ENCODE results near the gene KRTAP5-1.
"Not testable (repeated sequence)": the region's sequence is repeated elsewhere in the genome, so short reads cannot be mapped to it uniquely, and the experiment has no call there.

Gene KRTAP5-1

DNA sequence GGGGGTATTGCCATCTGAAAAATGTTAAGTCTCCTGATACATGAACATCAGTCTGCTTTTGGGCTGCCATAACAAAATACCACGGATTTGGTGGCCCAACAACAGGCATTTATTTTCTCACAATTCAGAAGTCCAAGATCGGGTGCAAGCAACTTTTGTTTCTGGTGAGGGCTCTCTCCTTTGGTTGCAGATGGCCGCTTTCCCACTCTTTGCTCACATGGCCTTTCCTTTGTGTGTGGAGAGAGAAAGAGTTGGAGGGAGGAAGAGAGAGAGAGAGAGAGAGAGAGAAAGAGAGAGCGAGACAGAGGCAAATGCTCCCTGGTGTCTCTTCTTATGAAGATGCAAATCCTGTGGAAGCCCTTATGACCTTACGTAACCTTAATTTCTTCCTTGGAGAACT, 15.5 kb upstream of the KRTAP5-1 start:
- DNase-seq, result no peak

DNA sequence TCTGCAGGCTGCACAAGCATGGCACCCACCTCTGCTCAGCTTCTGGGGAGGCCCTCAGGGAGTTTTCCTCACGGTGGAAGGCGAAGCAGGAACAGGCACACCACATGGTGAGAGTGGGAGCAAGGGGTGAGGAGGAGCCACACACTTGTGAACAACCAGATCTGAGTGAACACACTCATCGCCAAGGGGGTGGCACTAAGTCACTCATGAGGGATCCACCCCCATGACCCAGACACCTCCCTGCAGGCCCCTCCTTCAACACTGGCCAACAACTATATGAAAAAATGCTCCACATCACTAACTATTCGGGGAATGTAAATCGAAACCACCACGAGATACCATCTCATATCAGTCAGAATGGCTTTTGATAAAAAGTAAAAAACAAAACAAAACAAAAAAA, 13.7 kb upstream of the KRTAP5-1 start:
- DNase-seq, result no peak

DNA sequence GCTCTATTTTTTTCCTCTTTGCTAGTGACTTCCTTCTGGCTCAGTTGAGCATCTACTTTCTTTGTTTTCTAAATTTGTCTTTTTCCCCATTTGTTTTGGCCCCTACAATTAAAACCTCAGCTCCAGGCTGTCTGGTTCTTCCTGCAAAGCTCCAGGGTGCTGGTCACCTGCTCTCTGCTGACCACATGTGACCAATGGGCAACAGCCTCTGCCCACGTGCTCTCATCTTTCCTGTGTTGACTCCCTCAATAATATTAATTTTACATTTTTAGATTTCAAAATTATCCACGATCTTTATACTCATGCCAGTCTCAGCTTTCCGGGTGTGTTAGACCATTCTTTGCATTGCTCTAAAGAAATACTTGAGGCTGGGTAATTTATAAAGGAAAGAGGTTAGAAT, 13.3 kb upstream of the KRTAP5-1 start:
- not testable (repeated sequence) for DNase-seq

DNA sequence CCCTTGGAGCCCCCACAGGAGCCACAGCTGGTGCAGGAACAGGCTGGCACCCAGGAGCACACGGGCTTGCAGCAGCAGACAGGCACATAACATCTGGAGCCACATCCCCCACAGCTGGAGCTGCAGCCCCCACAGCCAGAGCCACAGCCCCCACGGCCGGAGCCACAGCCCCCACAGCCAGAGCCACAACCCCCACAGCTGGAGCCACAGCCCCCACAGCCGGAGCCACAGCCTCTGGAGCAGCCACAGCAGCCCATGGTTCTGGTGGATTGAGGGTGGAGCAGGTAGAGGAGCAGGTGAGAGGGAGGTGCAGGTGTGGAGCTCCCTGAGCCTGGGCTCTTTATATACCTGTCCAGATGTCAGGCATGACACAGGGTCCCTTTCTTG, 12.9 kb upstream of the KRTAP5-1 start, which contains the start of gene KRTAP5-2:
Gene KRTAP5-2, minus strand, starts transcription at position 301 of the 387 bp plus-strand sequence. Its CDS starts 44 bp downstream, at position 257.
- DNase-seq, result no peak

DNA sequence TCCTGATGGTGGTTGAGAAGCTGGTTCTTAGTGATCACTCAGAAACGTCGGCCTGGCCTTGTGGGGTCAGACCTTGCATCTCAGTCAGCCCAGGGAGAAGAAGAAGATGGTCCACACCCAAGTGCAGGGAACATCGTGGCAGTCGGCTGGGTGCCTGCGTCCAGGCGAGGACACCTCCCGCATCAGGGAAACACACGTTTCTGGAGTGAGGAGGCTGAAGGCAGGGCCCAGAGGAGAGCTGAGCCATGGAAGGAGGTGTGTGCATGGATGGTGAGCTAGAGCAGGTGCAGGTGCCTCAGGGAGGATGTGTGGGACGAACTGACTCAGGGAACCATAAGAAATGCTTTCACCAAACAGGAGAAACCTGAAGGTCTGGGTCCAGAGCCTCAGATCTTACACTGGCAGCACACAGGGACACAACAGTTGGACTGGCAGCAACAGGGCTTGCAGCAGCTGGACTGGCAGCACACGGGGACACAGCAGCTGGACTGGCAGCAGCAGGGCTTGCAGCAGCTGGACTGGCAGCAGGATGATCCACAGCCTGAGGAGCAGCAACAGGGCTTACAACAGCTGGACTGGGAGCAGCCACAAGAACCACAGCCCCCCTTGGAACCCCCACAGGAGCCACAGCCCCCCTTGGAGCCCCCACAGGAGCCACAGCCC, 12.4 kb upstream of the KRTAP5-1 start:
- DNase-seq, result no peak

DNA sequence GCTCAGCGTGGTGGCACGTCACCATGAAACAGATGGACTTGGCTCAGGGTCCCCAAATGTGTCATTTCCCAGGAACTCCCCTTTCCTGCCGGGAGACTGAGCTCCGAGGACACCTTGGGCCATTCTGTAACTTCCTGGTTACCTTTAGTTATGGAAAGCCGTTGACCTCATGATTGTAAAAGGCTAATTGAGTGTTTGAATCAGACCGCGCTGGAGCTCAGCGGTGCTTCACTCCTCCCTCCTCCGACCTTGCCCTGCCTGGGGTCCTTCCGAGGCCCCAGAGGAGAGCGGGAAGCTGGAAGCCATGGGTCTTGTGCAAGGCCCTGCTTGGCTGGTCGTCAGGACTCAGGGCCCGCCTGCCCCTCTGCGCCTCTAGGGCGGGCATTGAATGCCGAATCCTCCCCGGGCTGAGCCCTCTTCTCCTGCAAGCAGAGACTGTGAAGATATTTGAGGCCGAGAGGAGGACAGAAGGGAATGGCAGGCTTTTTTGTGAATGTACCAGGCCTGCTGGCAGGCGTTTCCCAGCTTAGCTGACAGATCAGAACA, 11.6 kb upstream of the KRTAP5-1 start:
- not testable (repeated sequence) for DNase-seq

DNA sequence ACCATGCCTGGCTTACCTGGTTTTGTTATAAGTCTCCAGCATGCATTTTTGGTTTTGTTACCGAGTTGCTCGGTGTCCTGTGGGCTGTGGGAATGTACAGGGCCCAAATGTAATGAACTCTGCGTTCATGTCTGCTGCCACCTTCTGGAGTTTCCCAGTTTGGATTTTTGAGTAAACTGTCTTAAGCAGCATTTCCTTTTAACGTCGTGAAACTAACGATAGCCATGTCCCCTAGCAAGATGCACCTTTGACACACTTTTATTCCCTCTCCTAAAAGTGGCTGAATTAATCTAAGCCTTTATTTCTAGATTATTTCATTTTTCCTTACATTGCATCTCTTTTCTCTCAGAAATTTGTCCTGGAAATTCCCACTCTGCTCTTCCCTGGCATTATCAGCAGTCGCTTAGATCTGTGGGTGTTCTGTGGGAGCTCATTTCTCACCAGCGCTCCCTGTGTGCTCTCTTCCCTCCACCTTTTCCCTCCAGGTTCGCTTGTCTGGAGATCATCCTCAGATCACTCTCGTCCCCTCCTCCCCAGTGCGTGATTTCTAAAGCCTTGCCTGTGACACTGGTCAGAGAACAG, 11.0 kb upstream of the KRTAP5-1 start:
- not testable (repeated sequence) for DNase-seq

DNA sequence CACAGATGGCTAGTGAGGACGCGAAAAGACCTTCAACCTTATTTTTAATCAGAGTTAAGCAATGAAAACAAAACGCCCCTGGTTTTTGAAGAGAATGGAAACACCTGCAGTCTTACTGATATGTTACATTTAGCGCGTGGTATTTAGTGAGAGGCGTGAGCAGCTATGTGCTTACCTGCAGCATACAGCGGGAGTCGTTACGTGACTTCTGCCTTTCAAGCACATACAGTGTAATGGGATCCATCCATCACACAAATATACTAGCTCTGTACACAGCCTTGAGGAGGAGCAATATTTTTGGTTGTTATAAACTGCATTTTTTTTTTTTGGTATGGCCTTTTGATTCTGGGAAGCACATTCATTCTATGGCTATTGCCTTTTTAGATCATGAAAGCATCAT, 7.5 kb upstream of the KRTAP5-1 start:
- DNase-seq, result peak; percentile 25

DNA sequence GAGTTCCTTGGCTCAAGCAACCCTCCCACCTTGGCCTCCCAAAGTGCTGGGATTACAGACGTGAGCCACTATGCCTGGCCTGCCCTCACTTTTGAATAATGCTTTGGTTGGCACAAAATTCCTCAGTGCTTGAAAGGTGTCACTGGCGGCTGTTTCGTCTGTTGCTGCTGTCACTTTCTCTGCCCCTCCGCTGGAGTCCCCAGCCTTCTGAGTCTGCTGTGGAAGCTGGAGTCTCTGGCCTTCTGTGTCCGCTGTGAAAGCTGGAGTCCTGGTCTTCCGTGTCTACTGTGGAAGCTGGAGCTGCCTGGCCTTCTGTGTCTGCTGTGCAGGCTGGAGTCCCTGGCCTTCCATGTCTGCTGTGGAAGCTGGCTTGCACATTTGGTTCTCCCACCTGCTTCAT, 4.9 kb upstream of the KRTAP5-1 start:
- DNase-seq, result no peak

DNA sequence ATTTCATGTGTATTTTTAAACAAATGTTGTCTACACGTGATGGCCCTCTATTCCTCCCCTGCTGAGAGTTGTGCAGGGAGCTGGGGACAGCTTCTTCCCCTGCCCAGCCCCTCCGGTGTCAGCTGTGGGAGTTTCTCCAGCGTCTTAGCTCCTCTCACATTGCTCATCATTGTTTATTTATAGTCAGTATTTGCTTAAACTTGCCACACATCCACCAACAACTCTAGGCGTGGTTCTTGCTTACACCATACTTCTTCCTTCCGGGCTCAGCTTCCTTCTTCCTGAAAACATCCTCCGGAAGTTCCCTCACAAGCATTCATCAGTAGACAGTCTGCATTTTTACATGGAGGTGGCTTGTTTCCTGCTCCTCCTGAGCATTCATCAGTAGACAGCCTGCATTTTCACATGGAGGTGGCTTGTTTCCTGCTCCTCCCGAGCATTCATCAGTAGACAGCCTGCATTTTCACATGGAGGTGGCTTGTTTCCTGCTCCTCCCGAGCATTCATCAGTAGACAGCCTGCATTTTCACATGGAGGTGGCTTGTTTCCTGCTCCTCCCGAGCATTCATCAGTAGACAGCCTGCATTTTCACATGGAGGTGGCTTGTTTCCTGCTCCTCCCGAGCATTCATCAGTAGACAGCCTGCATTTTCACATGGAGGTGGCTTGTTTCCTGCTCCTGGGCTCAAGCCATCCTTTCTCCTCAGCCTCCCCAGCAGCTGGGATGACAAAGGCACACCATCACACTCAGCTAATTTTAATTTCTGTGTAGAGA, 4.3 kb upstream of the KRTAP5-1 start:
- DNase-seq, result not testable (repeated sequence)

DNA sequence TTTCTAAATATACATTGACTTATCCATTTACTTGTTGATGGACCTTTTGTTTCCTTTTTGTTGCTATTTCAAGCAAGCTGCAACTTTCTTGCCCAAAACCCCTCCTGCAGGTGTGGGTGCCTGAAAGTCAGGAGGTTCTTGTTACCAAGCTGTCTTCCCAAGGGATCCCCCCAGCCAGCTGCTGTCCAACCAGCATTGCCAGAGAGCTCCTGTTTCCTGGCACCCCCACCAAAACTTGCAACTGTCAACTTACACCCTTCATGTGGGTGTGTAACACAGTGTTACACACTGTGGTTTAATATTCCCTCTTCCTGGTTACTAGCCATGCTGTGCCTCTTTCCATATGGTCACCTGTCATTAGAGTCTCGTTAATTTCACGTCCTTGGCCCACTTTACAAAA, 1.6 kb upstream of the KRTAP5-1 start:
- no peak for DNase-seq

DNA sequence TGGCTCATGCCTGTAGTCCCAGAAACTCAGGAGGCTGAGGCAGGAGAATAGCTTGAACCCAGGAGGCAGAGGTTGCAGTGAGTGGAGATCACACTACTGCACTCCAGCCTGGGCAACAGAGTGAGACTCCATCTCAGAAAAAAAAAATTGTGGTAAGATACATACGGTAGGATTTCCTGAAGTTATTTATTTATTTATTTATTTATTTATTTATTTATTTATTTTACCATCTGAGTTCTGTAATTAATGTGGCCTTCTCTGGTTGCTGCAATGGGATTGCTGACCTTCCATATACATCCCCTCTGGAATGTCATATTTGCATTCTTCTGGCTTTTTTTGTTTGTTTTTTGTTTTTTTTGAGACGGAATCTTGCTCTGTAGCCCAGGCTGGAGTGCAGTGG, 2.2 kb downstream of the KRTAP5-1 start:
- DNase-seq, result not testable (repeated sequence)

DNA sequence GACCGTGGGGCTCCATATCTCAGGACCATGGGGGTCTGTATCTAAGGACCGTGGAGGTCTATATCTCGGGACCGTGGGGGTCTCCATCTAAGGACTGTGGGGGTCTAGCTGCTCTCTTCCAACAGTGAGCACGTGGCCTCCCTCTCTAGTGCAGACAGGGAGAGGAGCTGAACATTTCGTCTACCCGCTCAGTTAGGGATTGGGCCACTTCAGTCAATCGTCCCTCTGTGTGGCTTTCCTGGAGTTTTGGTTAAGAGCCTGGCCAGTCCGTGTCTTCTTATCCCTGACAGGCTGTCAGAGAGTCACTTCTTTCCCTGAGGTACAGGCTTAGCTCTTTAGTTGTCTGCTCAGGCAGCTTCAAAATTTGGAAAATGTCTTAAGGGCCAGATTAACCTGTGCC, 3.1 kb downstream of the KRTAP5-1 start:
- no peak for DNase-seq

DNA sequence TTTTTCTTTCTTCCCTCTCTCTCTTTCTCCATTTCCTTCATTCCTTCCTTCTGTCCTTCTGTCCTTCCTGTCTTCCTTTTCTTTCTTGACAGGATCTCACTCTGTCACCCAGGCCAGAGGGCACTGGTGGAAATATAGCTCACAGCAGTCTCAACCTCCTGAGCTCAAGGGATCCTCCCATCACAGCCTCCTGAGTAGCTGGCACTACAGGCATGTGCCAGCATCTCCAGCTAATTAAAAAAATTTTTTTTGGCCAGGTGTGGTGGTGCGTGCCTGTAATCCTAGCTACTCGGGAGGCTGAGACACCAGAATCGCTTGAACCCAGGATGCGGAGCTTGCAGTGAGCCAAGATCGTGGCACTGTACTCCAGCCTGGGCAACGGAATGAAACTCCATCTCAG, 8.3 kb downstream of the KRTAP5-1 start:
- no peak for DNase-seq

DNA sequence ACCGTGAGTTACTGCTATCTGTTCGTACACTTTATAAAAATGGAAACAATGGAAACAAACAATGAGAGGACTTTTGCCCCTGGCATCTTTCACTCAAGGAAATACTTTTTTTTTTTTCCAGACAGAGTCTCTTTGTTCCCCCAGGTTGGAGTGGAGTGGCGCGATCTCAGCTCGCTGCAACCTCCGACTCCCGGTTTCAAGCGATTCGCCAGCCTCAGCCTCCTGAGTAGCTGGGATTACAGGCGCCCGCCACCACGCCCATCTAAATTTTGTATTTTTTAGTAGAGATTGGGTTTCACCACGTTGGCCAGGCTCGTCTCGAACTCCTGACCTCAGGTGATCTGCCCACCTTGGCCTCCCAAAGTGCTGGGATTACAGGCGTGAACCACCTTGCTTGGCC, 9.3 kb downstream of the KRTAP5-1 start:
- not testable (repeated sequence) for DNase-seq

DNA sequence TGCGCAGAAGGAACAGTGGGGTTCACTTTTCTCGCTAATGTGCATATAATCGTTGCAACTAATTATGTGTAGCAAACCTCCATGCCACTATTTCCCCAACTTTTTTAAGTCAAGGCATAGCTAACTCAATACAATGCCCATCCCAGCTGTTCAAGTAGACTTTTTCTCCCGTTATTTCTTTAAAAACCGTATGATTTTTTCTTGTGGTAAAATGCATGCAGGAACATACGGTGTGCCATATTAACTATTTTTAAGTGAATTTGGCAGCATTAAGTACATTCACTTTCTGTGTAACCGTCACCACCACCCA, 10.2 kb downstream of the KRTAP5-1 start:
- peak; percentile 30 for DNase-seq

DNA sequence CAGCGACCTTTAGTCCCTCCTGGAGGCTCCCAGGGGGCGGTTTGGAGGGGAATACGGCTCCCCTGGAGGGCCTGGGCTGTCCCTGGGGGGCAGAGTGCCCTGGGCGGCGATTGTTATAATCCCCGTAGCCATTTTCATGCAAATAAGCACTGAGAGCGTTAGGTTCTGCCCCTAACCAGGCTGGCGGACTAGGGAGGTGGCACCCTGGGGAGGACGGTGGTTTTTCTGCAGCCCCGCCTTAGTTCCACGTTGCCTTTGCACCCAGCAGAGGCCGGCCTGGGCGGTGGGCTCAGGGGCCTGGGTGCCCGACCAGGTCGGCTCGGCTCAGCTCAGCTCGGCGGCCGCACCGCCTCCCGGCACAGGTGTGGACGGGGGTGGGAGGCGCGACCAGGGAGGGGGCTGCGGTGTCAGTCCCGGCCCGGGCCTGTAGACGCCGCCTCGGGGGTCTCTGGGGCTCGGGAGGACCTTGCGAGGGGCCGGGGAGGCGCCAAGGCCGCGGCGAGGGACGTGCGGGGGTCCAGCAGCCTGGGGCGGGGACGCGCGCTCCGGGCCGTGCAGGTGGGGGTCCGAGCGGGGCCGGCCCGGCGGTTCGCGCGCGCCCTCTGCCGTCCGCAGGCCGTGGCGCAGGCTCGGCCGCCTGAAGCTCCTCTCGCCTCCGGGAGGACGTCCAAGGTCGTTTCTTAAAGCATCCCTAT, 10.7 kb downstream of the KRTAP5-1 start:
- no peak for DNase-seq

DNA sequence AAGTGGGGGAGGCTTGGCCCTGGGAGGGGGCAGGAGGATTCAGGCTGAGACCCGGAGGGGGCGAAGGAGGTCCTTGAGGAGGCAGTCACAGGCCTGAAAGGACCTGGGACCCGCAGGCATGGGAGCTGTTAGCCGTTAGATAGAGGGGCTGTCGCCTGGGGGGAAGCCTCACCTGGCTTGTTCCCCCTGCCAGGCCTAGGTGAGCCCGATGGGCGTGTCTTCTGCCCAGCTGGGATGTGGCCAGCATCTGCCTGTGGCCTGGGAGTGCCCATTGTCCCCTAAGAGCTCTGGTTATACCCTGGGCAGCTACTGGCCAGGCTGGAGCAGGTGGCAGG, 11.2 kb downstream of the KRTAP5-1 start:
- no peak for DNase-seq

DNA sequence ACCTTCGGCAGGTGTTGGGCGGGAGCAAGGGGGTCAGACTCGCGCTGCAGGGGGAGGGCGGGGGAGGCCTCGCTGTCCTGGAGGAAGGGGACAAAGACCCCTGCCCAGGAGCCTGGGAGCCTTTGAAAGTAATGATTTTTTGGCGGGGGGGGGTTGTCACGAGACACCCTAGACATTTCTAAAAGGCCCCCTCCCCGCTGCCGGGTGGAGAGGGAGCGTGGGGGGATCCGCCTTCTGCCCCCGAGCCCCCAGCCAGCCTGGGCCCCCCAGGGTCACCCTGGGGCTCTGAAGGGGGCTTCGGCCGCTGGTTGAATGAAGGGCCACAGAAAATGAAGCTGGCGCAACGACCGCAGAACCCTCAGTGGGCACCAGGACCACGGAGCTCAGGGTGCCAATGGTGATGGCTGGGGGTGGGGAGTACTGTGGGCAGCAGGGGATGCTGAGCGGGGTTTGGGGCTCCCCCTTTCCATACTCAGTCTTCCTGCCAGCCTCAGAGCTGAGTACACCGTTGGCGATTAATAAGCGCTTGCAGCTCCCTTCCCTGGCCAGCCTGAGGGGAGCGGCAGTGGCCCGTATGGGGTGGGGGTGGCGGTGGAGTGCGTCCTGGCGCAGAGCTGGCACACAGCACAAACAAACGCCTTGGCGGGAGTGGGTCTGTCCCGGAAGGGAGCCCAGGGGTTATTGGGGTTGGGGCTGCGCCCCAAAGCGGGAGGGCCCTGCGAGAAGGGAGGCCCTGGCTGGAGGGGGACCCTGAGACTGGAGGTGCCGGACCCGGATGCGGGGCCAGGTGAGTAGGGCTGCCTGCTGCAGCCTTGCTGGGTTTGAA, 11.8 kb downstream of the KRTAP5-1 start:
- no peak for DNase-seq

DNA sequence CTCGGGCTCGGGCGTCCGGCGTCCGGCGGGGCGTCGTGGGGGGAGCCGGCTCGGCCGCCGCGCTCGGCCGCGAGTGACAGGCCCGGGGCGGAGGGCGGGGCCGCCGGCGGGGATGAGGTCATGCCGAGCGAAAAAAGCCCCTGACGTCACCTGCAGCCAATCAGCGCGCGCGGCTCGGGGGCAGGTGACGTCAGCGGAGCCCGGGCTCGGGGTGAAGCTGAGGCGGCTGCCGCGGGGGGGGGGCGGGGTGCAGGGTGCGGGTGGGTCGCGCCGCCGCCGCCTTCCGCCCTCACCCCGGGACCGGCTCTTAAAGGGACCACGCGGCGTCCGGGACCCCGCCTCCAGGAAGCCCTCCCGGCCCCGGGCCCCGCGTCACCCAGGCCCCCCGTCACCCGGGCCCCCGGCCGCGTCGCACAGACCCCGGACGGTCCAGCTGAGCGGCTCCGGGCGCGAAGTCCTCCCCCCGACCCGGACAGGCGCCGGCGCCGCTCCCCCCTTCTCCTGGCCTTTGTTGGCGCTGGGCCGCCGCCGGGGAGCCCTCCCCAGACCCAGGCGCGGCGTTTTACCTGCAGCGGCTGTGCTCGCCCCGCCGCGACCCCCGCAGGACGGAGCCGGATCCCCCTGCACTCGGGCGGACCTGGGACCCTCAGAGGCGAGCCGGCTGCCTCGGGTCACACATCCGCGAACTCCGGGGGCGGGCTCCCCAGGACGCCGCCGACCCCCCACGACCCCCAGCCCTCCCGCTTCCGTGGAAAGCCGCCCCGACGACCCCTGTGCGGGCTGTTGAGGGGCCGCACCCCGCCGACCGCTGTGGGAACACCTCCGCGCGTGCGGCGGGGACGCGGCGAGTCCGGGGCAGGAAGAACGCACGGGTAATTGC, 12.6 kb downstream of the KRTAP5-1 start, which contains the start of gene DUSP8:
Gene DUSP8, minus strand, starts transcription at position 75 of the 880 bp plus-strand sequence. CDS start 6,445 bp downstream, outside the sequence.
- DNase-seq, result peak; percentile 82

DNA sequence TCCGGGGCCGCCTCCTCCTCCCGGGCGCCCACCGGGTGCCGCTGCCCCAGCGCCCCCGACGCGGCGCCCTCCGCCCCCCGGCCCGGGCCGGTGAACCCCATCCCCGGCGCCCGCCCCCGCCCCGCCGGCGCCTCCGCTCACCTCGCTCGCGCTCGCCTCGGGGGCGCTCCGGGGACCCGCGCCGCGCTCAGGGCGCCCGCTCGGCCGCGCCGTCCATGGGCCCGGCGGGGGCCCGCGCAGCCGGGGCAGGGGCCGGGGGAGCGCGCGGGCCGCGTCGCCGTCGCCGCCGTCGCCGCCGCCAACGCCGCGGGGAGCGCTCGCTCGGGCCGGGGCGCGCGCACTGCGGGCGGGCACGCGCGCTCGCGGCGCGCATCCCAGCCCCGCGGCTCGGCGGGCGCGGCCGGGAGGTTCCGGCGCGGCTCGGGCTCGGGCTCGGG, 13.3 kb downstream of the KRTAP5-1 start:
- DNase-seq, result no peak

Measured in NCI-H2227 treated with DMSO at 0.1 percent for 48 hours (cell line).